ENCODE results near the gene SUPT5H. TPM values are rescaled to one million over a fixed set of nuclear protein-coding genes. Genes with fewer than 3 reads are reported as not detected.

The SUPT5H gene
- total RNA-seq, 3 donors from 2014 or later (not counting 1 experiment from before 2014, with no cell fraction given), result 228 to 256 (median 230) TPM

DNA sequence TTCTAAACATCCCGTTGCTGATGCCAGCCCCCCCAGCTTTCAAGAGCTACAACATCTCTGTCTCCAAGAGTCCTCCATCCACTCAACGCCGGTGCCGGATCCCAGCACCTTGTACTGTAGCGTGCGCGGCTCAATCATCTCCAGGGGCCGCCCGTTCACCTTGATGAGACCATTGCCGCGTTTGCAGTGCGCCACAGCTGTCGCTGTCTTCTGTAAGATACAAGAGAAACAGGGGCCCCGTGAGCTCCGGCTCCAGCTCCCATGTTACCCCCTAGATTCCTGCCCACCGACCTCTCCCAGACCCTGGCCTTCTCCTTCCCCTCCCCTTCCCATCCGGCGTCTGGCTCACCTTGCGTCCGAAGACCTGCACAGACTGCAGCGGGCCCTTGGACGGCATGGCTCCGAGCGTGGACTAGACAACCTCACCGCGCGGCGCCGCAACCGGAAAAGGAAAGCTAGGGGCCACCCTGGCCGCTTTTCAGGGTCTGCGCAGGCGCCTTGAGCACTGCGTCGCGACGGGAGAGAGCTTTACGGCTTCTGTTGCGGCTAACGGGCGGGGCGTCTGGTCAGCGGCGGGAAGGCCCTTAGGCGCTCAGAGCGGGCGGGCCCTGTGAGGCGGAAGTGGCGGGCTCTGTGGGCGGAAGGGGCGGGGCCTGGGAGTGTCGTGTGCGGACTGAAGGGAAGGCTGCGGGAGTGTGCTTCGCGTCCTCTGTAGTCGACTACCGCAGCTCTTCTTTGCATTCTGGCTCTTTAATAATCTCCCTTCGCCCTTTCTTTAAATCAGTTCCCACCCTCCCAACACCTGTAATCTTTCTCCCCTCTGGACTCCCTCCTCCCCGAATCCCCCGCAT lies 9.7 kb upstream of the SUPT5H start, which contains the start of gene RPS16:
RPS16 (minus strand) TSS at position 451 of the 851 bp plus-strand sequence; CDS start at position 397, 54 bp downstream.
- Histone ChIP-seq H3K27me3 (ENCODE audit: control insufficient read depth, insufficient read depth, low read length) (no peaks in the 10 kb centered on the region), H3K27ac (ENCODE audit: low read length) (peak within 1 kb of the TSS; percentile 95), H3K4me1 (ENCODE audit: control insufficient read depth, insufficient read depth, low read length) (peaks cover 32% of the 10 kb centered on the region), H3K9me3 (ENCODE audit: control insufficient read depth, insufficient read depth, low read length) (no peaks in the 10 kb centered on the region), H3K4me3 (ENCODE audit: low read length) (peak within 1 kb of the TSS; percentile 76), H3K36me3 (ENCODE audit: control insufficient read depth, insufficient read depth, low read length) (peaks cover 28% of the 10 kb centered on the region)
- H3K27me3 Mint-ChIP-seq (ENCODE audit: low read depth in 2 of 2), result peaks cover 0 to 3% of the 10 kb centered on the region in 2 donors
- peak within 1 kb of the TSS; percentile 99 for H3K4me3 Mint-ChIP-seq
- intact Hi-C loops (cut with micrococcal nuclease), result loop anchor here (1.0 to 2.0 kb wide), 4 partner anchors 10 to 95 kb away; partner anchors contain the start of genes MED29, PAF1, PLEKHG2 and SUPT5H
- peaks cover 13% of the 10 kb centered on the region for H3K36me3 Mint-ChIP-seq
- TF ChIP-seq CTCF (IDR thresholded peaks at IDR 0.05), result no peak
- H3K9me3 Mint-ChIP-seq, result no peaks in the 10 kb centered on the region
- under 1% methylated on average over 61 of the region's 61 CpGs for WGBS (ENCODE audit: insufficient coverage)
- peaks cover 27 to 36% of the 10 kb centered on the region in 2 donors for H3K4me1 Mint-ChIP-seq
- H3K27ac Mint-ChIP-seq, result peak within 1 kb of the TSS; percentile 96 to 98
- DNase-seq (peak; percentile 99), ATAC-seq (peak; percentile 94 to 99 (median 94))

DNA sequence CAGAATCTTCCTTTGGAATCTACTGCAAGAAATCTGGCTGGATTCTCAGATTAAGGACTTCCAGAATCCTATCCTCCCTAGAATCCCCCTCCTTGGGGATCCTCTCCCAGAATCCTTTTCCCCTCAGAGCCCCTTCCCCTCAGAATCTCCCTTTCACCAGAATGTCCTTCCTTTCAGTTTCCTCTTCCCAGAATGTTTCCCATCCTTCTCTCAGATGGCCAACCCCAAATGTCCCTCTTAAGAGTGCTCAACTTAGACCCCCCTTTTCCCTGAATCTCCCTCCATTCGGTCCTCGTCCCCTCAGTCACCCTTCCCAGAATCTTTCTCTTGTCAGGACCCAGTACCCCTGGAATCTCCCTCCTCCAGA lies 9.0 kb upstream of the SUPT5H start:
- DNase-seq (no peak), ATAC-seq (no peak)
- Histone ChIP-seq H3K9me3 (ENCODE audit: control insufficient read depth, insufficient read depth, low read length) (no peaks in the 10 kb centered on the region), H3K36me3 (ENCODE audit: control insufficient read depth, insufficient read depth, low read length) (peaks cover 28% of the 10 kb centered on the region), H3K27me3 (ENCODE audit: control insufficient read depth, insufficient read depth, low read length) (no peaks in the 10 kb centered on the region), H3K27ac (ENCODE audit: low read length) (peak overlapping the region; percentile 95), H3K4me1 (ENCODE audit: control insufficient read depth, insufficient read depth, low read length) (peaks cover 26% of the 10 kb centered on the region), H3K4me3 (ENCODE audit: low read length) (peak overlapping the region; percentile 76)
- Mint-ChIP-seq H3K27me3 (ENCODE audit: low read depth in 2 of 2) (peaks cover 0 to 3% of the 10 kb centered on the region in 2 donors), H3K27ac (peak overlapping the region; percentile 96 to 98), H3K4me1 (peaks cover 27 to 36% of the 10 kb centered on the region in 2 donors), H3K36me3 (peaks cover 13% of the 10 kb centered on the region), H3K4me3 (peak overlapping the region; percentile 99), H3K9me3 (no peaks in the 10 kb centered on the region)
- 18% methylated on average over 2 of the region's 2 CpGs for WGBS (ENCODE audit: insufficient coverage)
- TF ChIP-seq CTCF (IDR thresholded peaks at IDR 0.05), result no peak
- intact Hi-C loops (cut with micrococcal nuclease), result loop anchor here (1.0 to 2.0 kb wide), 3 partner anchors 9 to 96 kb away; partner anchors contain the start of genes MED29, PAF1 and SUPT5H

DNA sequence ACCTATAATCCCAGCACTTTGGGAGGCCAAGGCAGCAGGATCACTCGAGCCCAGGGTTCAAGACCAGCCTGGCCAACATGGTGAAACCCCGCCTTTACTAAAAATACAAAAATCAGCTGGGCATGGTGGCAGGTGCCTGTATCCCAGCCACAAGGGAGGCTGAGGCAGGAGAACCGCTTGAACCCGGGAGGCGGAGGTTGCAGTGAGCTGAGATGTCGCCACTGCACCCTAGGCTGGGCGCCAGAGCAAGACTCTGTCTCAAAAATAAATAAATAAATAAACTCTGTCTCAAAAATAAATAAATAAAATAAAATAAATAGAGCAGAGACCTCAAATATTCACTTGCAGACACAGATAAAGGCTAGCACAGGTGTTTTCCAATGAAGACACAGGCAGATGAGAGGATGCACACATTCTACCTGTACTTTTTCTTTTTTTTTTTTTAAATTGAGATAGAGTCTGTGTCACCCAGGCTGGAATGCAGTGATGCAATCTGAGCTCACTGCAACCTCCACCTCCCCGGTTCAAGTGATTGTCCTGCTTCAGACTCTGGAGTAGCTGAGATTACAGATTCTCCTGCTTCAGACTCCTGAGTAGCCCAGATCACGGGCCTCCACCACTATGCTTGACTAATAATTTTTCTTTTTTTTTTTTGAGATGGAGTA lies 7.0 kb upstream of the SUPT5H start:
- intact Hi-C loops (cut with micrococcal nuclease), result no loop called here
- Histone ChIP-seq H3K27ac (ENCODE audit: low read length) (no peak overlapping the region), H3K4me1 (ENCODE audit: control insufficient read depth, insufficient read depth, low read length) (peaks cover 26% of the 10 kb centered on the region), H3K9me3 (ENCODE audit: control insufficient read depth, insufficient read depth, low read length) (no peaks in the 10 kb centered on the region), H3K4me3 (ENCODE audit: low read length) (no peak overlapping the region), H3K36me3 (ENCODE audit: control insufficient read depth, insufficient read depth, low read length) (peaks cover 12% of the 10 kb centered on the region), H3K27me3 (ENCODE audit: control insufficient read depth, insufficient read depth, low read length) (no peaks in the 10 kb centered on the region)
- Mint-ChIP-seq H3K9me3 (no peaks in the 10 kb centered on the region), H3K4me3 (no peak overlapping the region), H3K27me3 (ENCODE audit: low read depth in 2 of 2) (peaks cover 0 to 3% of the 10 kb centered on the region in 2 donors), H3K36me3 (peaks cover 8% of the 10 kb centered on the region), H3K4me1 (peaks cover 22 to 30% of the 10 kb centered on the region in 2 donors), H3K27ac (no peak overlapping the region)
- no peak for ATAC-seq
- no peak for TF ChIP-seq CTCF (IDR thresholded peaks at IDR 0.05)
- no peak for DNase-seq
- 96% methylated on average over 8 of the region's 9 CpGs for WGBS (ENCODE audit: insufficient coverage)
